Activated CD8-positive, alpha-beta T cell treated with anti-CD3 and anti-CD28 coated beads for 36 hours (primary cell): ENCODE data around the gene KRTAP6-1. TPM values are rescaled to one million over a fixed set of nuclear protein-coding genes. Genes with fewer than 3 reads are reported as not detected.

ENCODE experiments used
- ATAC-seq: fragments of 200-7000 bp; cut with Tn5 transposase; one replicate; pipeline ENCODE4 v1.10.0; 2021; ENCODE audit warnings: mild to moderate bottlenecking, moderate library complexity
- CTCF ChIA-PET: fragments of 350-600 bp; sonication (Branson Sonifier 250); formaldehyde crosslinking; loops from one replicate; lab custom pipeline; 2021; ENCODE audit warnings: antibody characterized with exemption; lab: Charles Lee
- POLR2A ChIA-PET: fragments of 350-600 bp; sonication (Branson Sonifier 250); formaldehyde crosslinking; loops from one replicate; lab custom pipeline; 2021; ENCODE audit warnings: antibody characterized with exemption; lab: Charles Lee
- DNase-seq: peaks from one replicate; pipeline ENCODE4 v3.0.0-alpha.2; 2020
- H3K27ac Mint-ChIP-seq: one replicate; pipeline ENCODE4 v1.8.0; 2021; ENCODE audit warnings: mild to moderate bottlenecking, mixed read lengths
- H3K27me3 Mint-ChIP-seq: one replicate; pipeline ENCODE4 v1.8.0; 2021; ENCODE audit warnings: mixed read lengths
- H3K36me3 Mint-ChIP-seq: one replicate; pipeline ENCODE4 v1.8.0; 2021; ENCODE audit warnings: low read depth, mixed read lengths
- H3K4me1 Mint-ChIP-seq: one replicate; pipeline ENCODE4 v1.8.0; 2021; ENCODE audit warnings: low read depth, mixed read lengths
- H3K4me3 Mint-ChIP-seq: one replicate; pipeline ENCODE4 v1.8.0; 2021; ENCODE audit warnings: mild to moderate bottlenecking, moderate library complexity, mixed read lengths
- H3K9me3 Mint-ChIP-seq: one replicate; pipeline ENCODE4 v1.8.0; 2021; ENCODE audit warnings: mixed read lengths
- intact Hi-C: fragments of 100-400 bp; cut with micrococcal nuclease; formaldehyde crosslinking; loops from one replicate; pipeline ENCODE4 v1.10.0; 2022
- total RNA-seq, 2 experiments: library from RNA; stranded (reverse); gene quantifications; one replicate each; pipeline ENCODE4 v1.2.3, GENCODE V29; 2021
- TF ChIP-seq, protein P1 (sequence below): fragments of 200-600 bp; IDR thresholded peaks from one replicate; pipeline ENCODE4 v1.8.0; 2022; ENCODE audit warnings: antibody characterized with exemption, mild to moderate bottlenecking

KRTAP6-1 gene
- total RNA-seq, 2 experiments from 2014 or later: not detected

DNA sequence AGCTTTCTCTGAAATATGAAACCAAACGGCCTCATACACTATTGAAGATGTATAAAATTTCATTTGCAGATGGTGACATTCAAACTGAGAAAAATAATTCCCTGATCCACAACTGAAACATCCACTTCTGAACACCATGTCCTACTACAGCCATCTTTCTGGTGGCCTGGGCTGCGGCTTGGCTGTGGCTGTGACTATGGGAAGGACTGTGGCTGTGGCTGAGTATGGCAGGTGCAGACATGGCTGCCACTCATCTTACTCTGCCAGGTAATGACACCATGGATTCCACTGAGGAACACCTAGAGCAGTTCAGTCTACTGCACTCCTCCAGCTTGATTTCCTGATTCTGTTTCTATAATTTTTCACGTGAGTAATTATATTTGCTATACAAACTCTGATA lies 6.8 kb upstream of the KRTAP6-1 start, which contains the start of gene KRTAP20-4:
Gene KRTAP20-4, plus strand, starts transcription at position 106 of the 400 bp plus-strand sequence.
- Mint-ChIP-seq H3K27me3 (no peaks in the 10 kb centered on the region), H3K9me3 (no peaks in the 10 kb centered on the region), H3K4me3 (no peak within 1 kb of the TSS), H3K4me1 (no peaks in the 10 kb centered on the region), H3K27ac (no peak within 1 kb of the TSS), H3K36me3 (no peaks in the 10 kb centered on the region)
- ChIA-PET CTCF (interaction anchor here (1.1 kb wide), 1 partner anchor 15 kb away, joined by 3 read pairs; no protein-coding TSS in a partner anchor), POLR2A (no interaction called here)
- ATAC-seq: no peak
- intact Hi-C loops: no loop called here
- TF ChIP-seq, protein P1, sequence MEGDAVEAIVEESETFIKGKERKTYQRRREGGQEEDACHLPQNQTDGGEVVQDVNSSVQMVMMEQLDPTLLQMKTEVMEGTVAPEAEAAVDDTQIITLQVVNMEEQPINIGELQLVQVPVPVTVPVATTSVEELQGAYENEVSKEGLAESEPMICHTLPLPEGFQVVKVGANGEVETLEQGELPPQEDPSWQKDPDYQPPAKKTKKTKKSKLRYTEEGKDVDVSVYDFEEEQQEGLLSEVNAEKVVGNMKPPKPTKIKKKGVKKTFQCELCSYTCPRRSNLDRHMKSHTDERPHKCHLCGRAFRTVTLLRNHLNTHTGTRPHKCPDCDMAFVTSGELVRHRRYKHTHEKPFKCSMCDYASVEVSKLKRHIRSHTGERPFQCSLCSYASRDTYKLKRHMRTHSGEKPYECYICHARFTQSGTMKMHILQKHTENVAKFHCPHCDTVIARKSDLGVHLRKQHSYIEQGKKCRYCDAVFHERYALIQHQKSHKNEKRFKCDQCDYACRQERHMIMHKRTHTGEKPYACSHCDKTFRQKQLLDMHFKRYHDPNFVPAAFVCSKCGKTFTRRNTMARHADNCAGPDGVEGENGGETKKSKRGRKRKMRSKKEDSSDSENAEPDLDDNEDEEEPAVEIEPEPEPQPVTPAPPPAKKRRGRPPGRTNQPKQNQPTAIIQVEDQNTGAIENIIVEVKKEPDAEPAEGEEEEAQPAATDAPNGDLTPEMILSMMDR: no peak
- DNase-seq: no peak

DNA sequence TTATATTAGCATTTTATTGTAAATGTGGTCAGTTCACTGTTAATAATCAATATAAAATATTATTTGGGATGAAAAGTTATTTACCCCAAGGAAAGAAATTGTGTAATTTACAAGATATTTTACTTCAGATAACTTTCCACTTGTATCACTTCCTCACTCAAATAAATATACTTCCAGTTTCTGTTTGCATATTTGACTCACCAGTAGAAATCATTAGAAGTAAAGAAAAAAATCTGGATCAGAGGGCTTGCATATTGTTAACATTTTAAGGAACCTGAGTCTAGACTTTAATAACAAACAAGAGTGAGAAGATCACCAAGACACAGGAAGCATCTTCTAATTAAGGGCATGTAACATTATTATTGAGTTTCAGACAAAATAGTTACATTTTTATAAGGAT lies 6.3 kb upstream of the KRTAP6-1 start:
- TF ChIP-seq, protein P1: no peak
- Mint-ChIP-seq H3K9me3 (no peaks in the 10 kb centered on the region), H3K36me3 (no peaks in the 10 kb centered on the region), H3K27me3 (no peaks in the 10 kb centered on the region), H3K4me1 (no peaks in the 10 kb centered on the region), H3K4me3 (no peak overlapping the region), H3K27ac (no peak overlapping the region)
- ATAC-seq (no peak), DNase-seq (no peak)
- ChIA-PET CTCF (interaction anchor here (1.1 kb wide), 1 partner anchor 14 kb away, joined by 3 read pairs; no protein-coding TSS in a partner anchor), POLR2A (no interaction called here)
- intact Hi-C loops: no loop called here

DNA sequence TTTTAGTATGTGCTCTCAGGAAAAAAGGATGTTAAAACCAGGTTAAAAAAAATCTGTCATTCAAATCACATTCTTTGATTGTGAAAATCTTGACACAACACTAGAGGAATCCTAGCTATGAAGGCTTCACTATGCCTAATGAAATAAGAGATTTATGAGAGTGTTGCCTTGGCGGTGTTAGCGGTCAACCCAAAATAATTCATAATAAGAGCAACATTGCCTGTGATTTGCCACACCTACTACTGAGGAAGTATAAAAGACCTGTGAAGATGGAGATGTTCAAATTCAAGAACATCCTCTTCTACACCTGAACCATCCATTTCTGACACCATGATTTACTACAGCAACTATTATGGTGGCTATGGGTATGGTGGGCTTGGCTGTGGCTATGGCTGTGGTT lies 2.4 kb upstream of the KRTAP6-1 start, which contains the start of gene KRTAP20-1:
Gene KRTAP20-1, plus strand, starts transcription at position 301 of the 400 bp plus-strand sequence. Its CDS starts 30 bp downstream, at position 331.
- H3K27ac Mint-ChIP-seq: no peak within 1 kb of the TSS
- no peaks in the 10 kb centered on the region for H3K36me3 Mint-ChIP-seq
- intact Hi-C loops: no loop called here
- TF ChIP-seq, protein P1: no peak
- H3K4me1 Mint-ChIP-seq: no peaks in the 10 kb centered on the region
- H3K27me3 Mint-ChIP-seq: no peaks in the 10 kb centered on the region
- no peak within 1 kb of the TSS for H3K4me3 Mint-ChIP-seq
- DNase-seq: no peak
- ChIA-PET CTCF (no interaction called here), POLR2A (no interaction called here)
- ATAC-seq: no peak
- no peaks in the 10 kb centered on the region for H3K9me3 Mint-ChIP-seq

DNA sequence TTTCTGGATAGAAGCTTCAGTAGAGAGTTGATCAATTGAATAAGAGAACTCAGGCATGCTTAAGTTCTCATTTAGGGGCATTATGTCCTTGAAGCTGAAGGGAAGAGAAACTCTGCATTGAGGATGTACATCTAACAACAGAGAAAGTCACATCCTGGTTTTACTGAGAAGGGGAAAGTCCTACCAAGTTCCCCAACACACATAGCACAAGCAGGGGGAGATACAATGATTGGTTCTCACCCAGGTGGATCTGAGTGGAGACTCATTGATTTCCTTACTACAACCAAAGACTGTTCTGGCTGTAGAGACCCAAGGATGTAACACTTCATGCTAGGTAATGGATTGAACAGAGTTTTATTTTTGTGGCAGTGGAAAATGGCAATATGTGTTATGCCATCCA lies 1.5 kb upstream of the KRTAP6-1 start:
- ChIA-PET POLR2A (no interaction called here), CTCF (no interaction called here)
- H3K4me3 Mint-ChIP-seq: no peak overlapping the region
- no peaks in the 10 kb centered on the region for H3K27me3 Mint-ChIP-seq
- TF ChIP-seq, protein P1: no peak
- no peaks in the 10 kb centered on the region for H3K36me3 Mint-ChIP-seq
- intact Hi-C loops: no loop called here
- no peak for ATAC-seq
- no peaks in the 10 kb centered on the region for H3K4me1 Mint-ChIP-seq
- DNase-seq: no peak
- no peak overlapping the region for H3K27ac Mint-ChIP-seq
- no peaks in the 10 kb centered on the region for H3K9me3 Mint-ChIP-seq

DNA sequence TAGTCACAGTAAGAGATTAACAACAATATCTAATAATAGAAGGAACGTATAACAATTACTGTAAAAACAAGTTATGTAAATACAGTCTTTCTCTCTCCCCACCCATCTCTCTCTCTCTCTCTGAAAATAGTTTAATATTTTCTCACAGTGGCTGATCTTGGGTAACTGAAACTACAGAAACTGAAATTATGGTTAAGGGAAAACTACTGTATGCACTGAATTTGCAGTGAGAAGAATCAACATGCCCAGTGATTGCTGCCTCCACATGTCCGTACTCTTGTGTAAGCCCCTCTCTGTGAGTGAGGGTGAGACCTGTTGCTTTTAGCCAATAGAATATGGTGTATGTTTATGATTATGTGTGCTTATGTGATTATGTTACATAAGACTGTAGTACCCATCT lies 1.6 kb downstream of the KRTAP6-1 start:
- Mint-ChIP-seq H3K4me3 (no peak overlapping the region), H3K36me3 (no peaks in the 10 kb centered on the region), H3K4me1 (no peaks in the 10 kb centered on the region), H3K27ac (no peak overlapping the region), H3K27me3 (peaks cover 1% of the 10 kb centered on the region), H3K9me3 (no peaks in the 10 kb centered on the region)
- intact Hi-C loops: no loop called here
- no peak for DNase-seq
- CTCF ChIA-PET: no interaction called here
- POLR2A ChIA-PET: no interaction called here
- TF ChIP-seq, protein P1: no peak
- no peak for ATAC-seq
